K562 (cell line): ENCODE measurements around the gene ABHD16A. TPM values are rescaled to one million over a fixed set of nuclear protein-coding genes. Genes with fewer than 3 reads are reported as not detected.

Source experiments
- ATAC-seq: fragments of 200-7000 bp; cut with Tn5 transposase; 3 replicates; pipeline ENCODE4 v1.9.1; 2020; ENCODE audit warnings: moderate library complexity
- BruUV-seq: library from RNA; stranded (reverse); fragments of 400-500 nt; replicated peaks from 2 replicates; lab custom pipeline; 2021; lab: Mats Ljungman, UMichigan
- CTCF ChIA-PET: fragments of 300-600 bp; formaldehyde crosslinking; extraction: SDS; loops from one replicate; lab custom pipeline; 2021; ENCODE audit warnings: low intra/inter-chr PET ratio; lab: Yijun Ruan, JAX
- POLR2A ChIA-PET: fragments of 300-600, 350-650 bp; sonication (Branson Sonifier 250); formaldehyde crosslinking; extraction: SDS; loops from one replicate; lab custom pipeline; 2021; ENCODE audit warnings: antibody characterized with exemption, inconsistent platforms; lab: Yijun Ruan, JAX
- DNase-seq, 4 experiments: peaks; one replicate each; pipeline versions ENCODE4 v3.0.0 to v3.0.0-alpha.2; 2011 to 2018; ENCODE audit warnings: low spot score in 3 of 4, mixed read lengths in 3 of 4; ENCODE audit errors: extremely low read depth in 1 of 4
- FAIRE-seq: peaks from 2 replicates; lab custom pipeline; 2011; peaks lifted over from hg19 to GRCh38; lab: Jason Lieb, UNC
- H2AFZ ChIP-seq: 2 replicates; pipeline ENCODE4 v1.6.0; 2011; ENCODE audit warnings: low read depth, low read length, control low read depth, inconsistent platforms
- H3K27ac ChIP-seq: fragments of 200-600 bp; 3 replicates; pipeline ENCODE4 v1.8.0; 2011; ENCODE audit warnings: low read depth, mild to moderate bottlenecking, control low read depth, inconsistent platforms, low read length, moderate library complexity, mixed read lengths; ENCODE audit errors: extremely low read depth
- H3K27me3 ChIP-seq, 2 experiments: fragments of 300-600 bp in 1 of 2; 2 replicates in 1 of 2; 3 replicates in 1 of 2; pipeline versions ENCODE4 v1.6.0 to v1.8.0; 2011; ENCODE audit warnings: inconsistent platforms in 2 of 2, low read length in 2 of 2, mild to moderate bottlenecking in 1 of 2, mixed read lengths in 1 of 2, moderate library complexity in 1 of 2; ENCODE audit not compliant: control insufficient read depth in 2 of 2, insufficient read depth in 2 of 2
- H3K36me3 ChIP-seq: fragments of 300-600 bp; 3 replicates; pipeline ENCODE4 v1.8.0; 2011; ENCODE audit warnings: mild to moderate bottlenecking, low read length, inconsistent platforms; ENCODE audit not compliant: control insufficient read depth, insufficient read depth
- H3K4me1 ChIP-seq, 2 experiments: fragments of 200-600 bp in 1 of 2; replicated peaks in 1 of 2; 2 replicates in 1 of 2; 3 replicates in 1 of 2; pipeline versions ENCODE4 v1.5.1 to v1.8.0; 2011; ENCODE audit warnings: inconsistent platforms in 2 of 2, low read length in 2 of 2, mild to moderate bottlenecking in 1 of 2, mixed read lengths in 1 of 2, moderate library complexity in 1 of 2; ENCODE audit not compliant: control insufficient read depth in 2 of 2, insufficient read depth in 2 of 2
- H3K4me2 ChIP-seq: 2 replicates; pipeline ENCODE4 v1.6.1; 2011; ENCODE audit warnings: low read length, control low read depth, inconsistent platforms, mixed read lengths; ENCODE audit not compliant: insufficient read depth
- H3K4me3 ChIP-seq: fragments of 200-600 bp; sonication (generic), shearing (Covaris generic); 2 replicates; pipeline ENCODE4 v1.5.1; 2016; ENCODE audit warnings: control low read depth, inconsistent platforms
- H3K79me2 ChIP-seq: fragments of 200-600 bp; 3 replicates; pipeline ENCODE4 v1.8.0; 2011; ENCODE audit warnings: low read length, inconsistent platforms; ENCODE audit not compliant: control insufficient read depth, insufficient read depth
- H3K9ac ChIP-seq, 2 experiments: 2 replicates each; pipeline versions ENCODE4 v1.6.0 to v1.6.1; 2011; ENCODE audit warnings: low read depth in 2 of 2, low read length in 2 of 2, control low read depth in 1 of 2, inconsistent platforms in 1 of 2, mild to moderate bottlenecking in 1 of 2, mixed read lengths in 1 of 2; ENCODE audit not compliant: insufficient read depth in 1 of 2
- H3K9me1 ChIP-seq: one replicate; pipeline ENCODE4 v1.6.0; 2011; ENCODE audit warnings: inconsistent platforms, mild to moderate bottlenecking, low read length, moderate library complexity; ENCODE audit not compliant: control insufficient read depth, insufficient read depth
- H3K9me3 ChIP-seq: replicated peaks from 2 replicates; pipeline ENCODE4 v1.5.1; 2011; ENCODE audit warnings: low read depth, low read length, inconsistent platforms; ENCODE audit not compliant: control insufficient read depth, insufficient read depth
- H4K20me1 ChIP-seq: replicated peaks from 2 replicates; pipeline ENCODE4 v1.6.1; 2011; ENCODE audit warnings: low read length, inconsistent platforms, mixed read lengths; ENCODE audit not compliant: control insufficient read depth, insufficient read depth
- CAMTA2 ChIP-seq: fragments of 250-450 bp; sonication (Bioruptor Pico); conservative IDR thresholded peaks from 2 replicates; pipeline ENCODE4 v1.5.1; 2022
- CHD2 ChIP-seq: IDR thresholded peaks from 2 replicates; pipeline ENCODE4 v1.6.1; 2011; ENCODE audit warnings: low read depth, low read length
- EP400 ChIP-seq: fragments of 450-650 bp; IDR thresholded peaks from 2 replicates; pipeline ENCODE4 v1.6.1; 2017; ENCODE audit warnings: antibody characterized with exemption, mild to moderate bottlenecking, moderate library complexity
- FOXK2 ChIP-seq, 2 experiments: fragments of 450-650 bp; IDR thresholded peaks in 1 of 2; conservative IDR thresholded peaks in 1 of 2; 2 replicates each; pipeline ENCODE4 v1.6.1; 2016; ENCODE audit warnings: low read depth in 2 of 2, mild to moderate bottlenecking in 1 of 2
- NCOA2 ChIP-seq, 2 experiments: fragments of 450-650 bp; IDR thresholded peaks; 2 replicates each; pipeline ENCODE4 v1.6.1; 2018; ENCODE audit warnings: mild to moderate bottlenecking in 2 of 2, moderate library complexity in 1 of 2; ENCODE audit not compliant: partially characterized antibody in 2 of 2
- NR1H2 ChIP-seq: sonication (generic); formaldehyde crosslinking; IDR thresholded peaks from 2 replicates; pipeline ENCODE4 v1.4.0; 2020; ENCODE audit warnings: mild to moderate bottlenecking, missing genetic modification reagents
- SNRNP70 ChIP-seq: fragments of 200-400 bp; formaldehyde crosslinking; optimal IDR thresholded peaks from 2 replicates; pipeline ENCODE3; 2017; ENCODE audit warnings: low read depth, low read length
- ZBTB12 ChIP-seq: fragments of 250-450 bp; sonication (Bioruptor Pico); IDR thresholded peaks from 2 replicates; pipeline ENCODE4 v1.4.0; 2020
- ZBTB33 ChIP-seq: sonication (generic); formaldehyde crosslinking; IDR thresholded peaks from 2 replicates; pipeline ENCODE4 v1.8.1; 2023; ENCODE audit warnings: mild to moderate bottlenecking, missing genetic modification reagents
- ZNF212 ChIP-seq: fragments of 450-650 bp; formaldehyde crosslinking; IDR thresholded peaks from 2 replicates; pipeline ENCODE4 v1.4.0; 2020; ENCODE audit warnings: mild to moderate bottlenecking
- ZNF224 ChIP-seq: sonication (generic); formaldehyde crosslinking; IDR thresholded peaks from 2 replicates; pipeline ENCODE4 v1.8.0; 2022; ENCODE audit warnings: mild to moderate bottlenecking, missing genetic modification reagents
- WGBS: fragments of 100-300 bp; shearing (Covaris generic); methylation state at CpG from one replicate; pipeline ENCODE4 v1.1.6; 2016; ENCODE audit warnings: low coverage, mixed read lengths; ENCODE audit not compliant: insufficient coverage; ENCODE audit errors: missing lambda C conversion rate; 5-methylcytosine and 5-hydroxymethylcytosine counted together
- in situ Hi-C: fragments of 300-500 bp; cut with MboI; formaldehyde crosslinking; loops from 4 replicates; pipeline ENCODE4 v1.15.0; 2018; ENCODE audit warnings: inconsistent platforms, mixed read lengths
- intact Hi-C: fragments of 100-400 bp; cut with micrococcal nuclease; formaldehyde crosslinking; loops from 2 replicates; pipeline ENCODE4 v1.14.2; 2022
- polyA plus RNA-seq, 8 experiments: library from polyadenylated mRNA; depleted of rRNA in 4 of 8; stranded (reverse) in 5 of 8; unstranded in 3 of 8; fragments of >200 nt; fragmentation: Nextera tagmentation in 2 of 8; fragmentation: Illumina TruSeq in 1 of 8; extraction: Ambion mirVana in 2 of 8; extraction: Trizol in 1 of 8; gene quantifications; 2 replicates each; pipeline versions ENCODE4 v1.2.1 to v1.2.3, GENCODE V29; 2011 to 2014; ENCODE audit warnings: inconsistent platforms in 1 of 8, missing spikeins in 1 of 8
- total RNA-seq, 7 experiments: library from RNA; depleted of rRNA in 6 of 7; stranded (reverse); fragments of >200 nt in 6 of 7; fragmentation: Illumina TruSeq in 2 of 7; extraction: Trizol in 2 of 7; gene quantifications; 2 replicates each; pipeline versions ENCODE4 v1.2.1 to v1.2.3, GENCODE V29; 2011 to 2021; ENCODE audit warnings: low replicate concordance in 1 of 7
- TF ChIP-seq, protein P1 (sequence below): fragments of 450-650 bp; formaldehyde crosslinking; IDR thresholded peaks from 2 replicates; pipeline ENCODE4 v1.4.0; 2020; ENCODE audit warnings: mild to moderate bottlenecking, moderate library complexity

ABHD16A gene
- total and polyA plus RNA-seq, 9 of the 15 experiments (the other 6 are each of a cell fraction or from before 2014, with no cell fraction given) = 25.8 to 120 (median 81.6) TPM

DNA sequence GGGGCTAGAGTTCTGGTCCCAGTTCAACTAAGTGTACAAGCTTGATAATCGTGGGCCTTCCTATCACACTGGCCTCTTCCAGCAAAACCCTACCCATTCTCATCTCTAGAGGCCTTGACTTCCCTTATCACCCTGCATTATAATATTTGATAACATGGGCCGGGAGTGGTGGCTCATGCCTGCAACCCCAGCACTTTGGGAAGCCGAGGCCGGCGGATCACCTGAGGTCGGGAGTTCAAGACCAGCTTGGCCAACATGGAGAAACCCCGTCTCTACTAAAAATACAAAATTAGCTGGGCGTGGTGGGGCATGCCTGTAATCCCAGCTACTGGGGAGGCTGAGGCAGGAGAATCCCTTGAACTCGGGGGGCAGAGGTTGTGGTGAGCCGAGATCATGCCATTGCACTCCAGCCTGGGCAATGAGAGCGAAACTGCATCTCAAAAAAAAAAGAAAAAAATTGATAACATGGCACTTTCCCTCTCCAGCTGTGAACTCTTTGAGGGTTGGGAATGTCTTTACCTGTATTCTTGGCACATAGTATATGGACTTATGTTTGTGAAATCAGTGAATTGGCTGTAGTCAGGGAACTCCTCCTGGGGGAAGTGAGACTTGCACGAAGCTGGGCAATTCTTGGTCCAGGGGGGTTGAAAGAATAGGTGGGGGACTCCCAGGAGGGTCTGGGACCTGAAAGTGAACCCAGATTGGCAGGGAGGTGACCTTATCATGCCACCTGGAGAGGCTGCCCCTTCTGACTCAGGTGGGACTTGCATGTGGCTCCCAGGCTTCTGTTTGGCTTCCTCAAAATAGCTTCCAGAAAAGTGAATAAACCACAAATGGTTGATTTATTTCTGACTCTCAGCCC, 41.6 kb downstream of the ABHD16A start (continued):
- TF ChIP-seq ZBTB33 (CRISPR knock-in tag) (no peak), EP400 (no peak)

- H3K9me1 ChIP-seq = no peaks in the 10 kb centered on the region
- H3K9me3 ChIP-seq = no peaks in the 10 kb centered on the region
- ATAC-seq = peak; percentile 82
- H3K9ac ChIP-seq = peak within 1 kb of the TSS; percentile 80 to 93
- TSS peak; percentile 5 for BruUV-seq
- H4K20me1 ChIP-seq = peaks cover 8% of the 10 kb centered on the region; the same call in 1 of the 2 replicates
- intact Hi-C loops (loop anchor here (1.0 to 10.0 kb wide), 2 partner anchors 8 to 514 kb away; partner anchors contain the start of genes AGPAT1, BAG6 and RNF5), in situ Hi-C loops (loop anchor here (5.0 kb wide), 2 partner anchors 113 to 202 kb away; partner anchors contain the start of genes ATP6V1G2, NEU1 and NFKBIL1)
- H3K79me2 ChIP-seq = peaks cover 84% of the 10 kb centered on the region
- CTCF ChIA-PET = no interaction called here
- H3K36me3 ChIP-seq = peaks cover 59% of the 10 kb centered on the region
- peak within 1 kb of the TSS; percentile 52 for H3K4me3 ChIP-seq
- peak within 1 kb of the TSS; percentile 41 for H2AFZ ChIP-seq
- peak within 1 kb of the TSS; percentile 98 for H3K4me2 ChIP-seq
- POLR2A ChIA-PET = interaction anchor here (0.6 to 9.8 kb wide), 42 partner anchors 8 to 1311 kb away, joined by 3 to 267 read pairs (median 5); partner anchors contain the start of genes ABHD16A, APOM, BAG6 and CLIC1
- DNase-seq = peak; percentile 93 to 99 (median 96)
- peaks cover 47 to 65% of the 10 kb centered on the region in 2 experiments for H3K4me1 ChIP-seq
- H3K27me3 ChIP-seq = no peaks in the 10 kb centered on the region
- peak; percentile 80 for FAIRE-seq
- 1% methylated on average over 52 of the region's 52 CpGs for WGBS
- H3K27ac ChIP-seq = peak within 1 kb of the TSS; percentile 80
- 0 out of 4 replicates have a peak, but pooled peaks of 1 of the 2 experiments have one; percentile 8 for TF ChIP-seq FOXK2 (conservative IDR thresholded peaks at IDR 0.05 in 1 of 2, IDR thresholded peaks at IDR 0.05 in 1 of 2; ENCODE audit: low read depth in 2 of 2)
- TF ChIP-seq, protein P1, sequence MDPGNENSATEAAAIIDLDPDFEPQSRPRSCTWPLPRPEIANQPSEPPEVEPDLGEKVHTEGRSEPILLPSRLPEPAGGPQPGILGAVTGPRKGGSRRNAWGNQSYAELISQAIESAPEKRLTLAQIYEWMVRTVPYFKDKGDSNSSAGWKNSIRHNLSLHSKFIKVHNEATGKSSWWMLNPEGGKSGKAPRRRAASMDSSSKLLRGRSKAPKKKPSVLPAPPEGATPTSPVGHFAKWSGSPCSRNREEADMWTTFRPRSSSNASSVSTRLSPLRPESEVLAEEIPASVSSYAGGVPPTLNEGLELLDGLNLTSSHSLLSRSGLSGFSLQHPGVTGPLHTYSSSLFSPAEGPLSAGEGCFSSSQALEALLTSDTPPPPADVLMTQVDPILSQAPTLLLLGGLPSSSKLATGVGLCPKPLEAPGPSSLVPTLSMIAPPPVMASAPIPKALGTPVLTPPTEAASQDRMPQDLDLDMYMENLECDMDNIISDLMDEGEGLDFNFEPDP (CRISPR knock-in tag) = peak; percentile 81; the same call in 1 of the 2 replicates
- TF ChIP-seq NR1H2 (CRISPR knock-in tag) = no peak
- TF ChIP-seq ZNF212 = peak; percentile 89; the same call in 1 of the 2 replicates
- TF ChIP-seq ZBTB12 (CRISPR knock-in tag) = no peak; the same call in 1 of the 2 replicates
- no peak for TF ChIP-seq SNRNP70
- TF ChIP-seq ZNF224 (CRISPR knock-in tag) = no peak
- TF ChIP-seq CHD2 = peak; percentile 34
- no peak for TF ChIP-seq NCOA2 (IDR thresholded peaks at IDR 0.05; ENCODE audit: partially characterized antibody in 2 of 2)
- peak; percentile 98 for TF ChIP-seq CAMTA2 (CRISPR knock-in tag)
Observed at GRCh38 chr6:31660381-31661261, 42.5 kb downstream of the ABHD16A start, which contains the start of gene C6orf47. C6orf47 (minus strand) TSS chr6:31660778; CDS start chr6:31659947, 831 bp downstream.
